HG02678 (cell line): ENCODE results near the gene ABHD16A.
"Not testable (repeated sequence)": the region's sequence is repeated elsewhere in the genome, so short reads cannot be mapped to it uniquely, and the experiment has no call there.

ENCODE experiments used
- ATAC-seq: cut with Tn5 transposase; IDR thresholded peaks from one replicate; pipeline ENCODE4 v1.9.1; 2021; ENCODE audit warnings: mild to moderate bottlenecking, moderate library complexity; ENCODE audit not compliant: unreplicated experiment

ABHD16A gene

DNA sequence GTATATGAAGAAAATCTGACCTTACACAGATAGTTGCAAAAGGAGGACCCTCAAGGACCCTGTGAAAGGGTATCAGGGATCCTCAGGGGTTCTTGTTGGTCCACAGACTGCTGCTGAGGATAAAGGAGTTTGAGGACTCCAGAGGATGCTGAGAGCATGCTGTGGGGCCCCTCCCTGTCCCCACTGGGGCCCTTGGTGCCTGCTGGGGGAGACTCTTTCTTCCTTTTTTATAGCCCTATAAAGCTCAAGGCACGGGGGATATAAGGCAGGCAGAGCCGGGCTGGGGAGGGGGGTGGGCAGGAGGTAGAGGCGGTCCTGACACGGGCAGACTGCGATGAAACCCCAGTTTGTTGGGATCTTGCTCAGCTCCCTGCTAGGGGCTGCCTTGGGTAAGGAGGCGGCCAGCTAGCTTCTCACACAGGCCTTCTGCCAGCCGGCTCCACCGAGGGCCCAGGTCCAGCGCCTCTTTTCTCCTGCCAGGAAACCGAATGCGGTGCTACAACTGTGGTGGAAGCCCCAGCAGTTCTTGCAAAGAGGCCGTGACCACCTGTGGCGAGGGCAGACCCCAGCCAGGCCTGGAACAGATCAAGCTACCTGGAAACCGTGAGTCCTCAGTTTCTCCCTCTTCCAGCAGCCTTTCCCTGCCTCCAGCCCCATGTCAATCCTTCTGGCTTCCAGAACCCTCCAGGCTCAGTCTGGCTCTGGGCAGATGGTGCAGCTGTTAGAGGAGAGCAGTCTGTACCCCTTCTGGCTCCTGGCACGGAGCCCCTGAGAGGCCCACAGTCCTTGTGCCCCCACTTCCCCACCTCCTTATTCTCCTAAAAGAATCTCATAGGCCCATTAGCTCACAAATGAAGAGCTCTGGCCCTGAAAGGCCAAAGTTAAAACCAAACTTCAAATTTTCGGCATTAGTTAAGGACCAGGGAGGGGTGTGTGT lies 12.2 kb upstream of the ABHD16A start, which contains the start of gene LY6G6D:
LY6G6D (plus strand) TSS at position 327 of the 937 bp plus-strand sequence; CDS start at position 335, 8 bp downstream.
- ATAC-seq = no peak

DNA sequence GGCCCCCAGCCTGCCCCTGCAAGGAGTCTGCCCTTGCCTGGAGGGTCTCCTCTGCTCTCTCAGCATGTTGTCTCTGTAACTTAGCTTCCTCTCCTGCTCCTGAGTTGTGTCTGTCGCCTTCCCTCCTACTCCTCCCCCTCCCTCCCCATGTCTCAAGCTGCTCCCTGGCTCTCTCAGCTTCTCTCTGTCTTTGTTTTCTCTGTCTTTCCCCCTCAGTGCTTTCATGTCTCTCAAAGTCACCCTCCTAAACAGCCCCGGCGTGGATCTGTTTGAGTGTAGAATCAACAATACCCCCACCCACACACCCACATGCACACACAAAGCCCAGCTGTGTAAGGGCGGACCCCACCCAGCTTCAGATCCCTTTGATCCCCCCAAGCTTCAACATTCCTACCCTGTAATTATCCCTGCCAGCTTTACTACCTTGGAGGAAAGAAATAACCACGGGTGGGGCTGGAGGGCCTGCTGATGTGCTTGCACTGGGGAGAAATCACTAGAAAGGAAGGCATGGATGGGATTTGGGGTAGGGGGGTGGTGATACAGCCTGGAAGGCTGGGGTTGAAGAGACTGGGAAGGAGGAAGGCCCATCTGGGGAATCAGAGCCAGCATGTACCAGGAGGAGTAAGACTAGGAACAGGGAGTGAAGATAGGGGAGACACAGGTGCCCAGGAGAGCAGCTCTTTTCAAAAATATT lies 11.0 kb upstream of the ABHD16A start:
- ATAC-seq = no peak

DNA sequence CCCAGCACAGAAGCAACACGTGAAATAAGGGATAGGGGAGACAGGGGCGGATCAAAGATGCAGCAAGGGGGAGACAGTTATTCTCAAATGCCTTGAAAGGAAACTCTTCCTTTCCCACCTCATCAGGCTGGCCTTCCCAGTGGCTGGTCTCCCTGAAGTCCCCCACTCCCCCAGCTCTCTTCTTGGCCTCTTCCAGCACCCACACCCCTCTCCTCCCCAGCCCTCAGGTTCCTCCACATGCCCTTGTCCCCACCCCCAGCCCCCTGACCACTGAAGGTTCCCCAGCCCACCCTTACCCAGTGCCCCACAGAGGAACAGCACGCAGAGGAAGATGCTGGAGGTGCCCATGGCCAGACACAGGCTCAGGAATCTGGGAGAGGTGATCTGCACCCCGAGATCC lies 10.3 kb upstream of the ABHD16A start:
- ATAC-seq = no peak

GRCh38 chr6:31712296-31712695 lies 9.2 kb upstream of the ABHD16A start:
- ATAC-seq = no peak

DNA sequence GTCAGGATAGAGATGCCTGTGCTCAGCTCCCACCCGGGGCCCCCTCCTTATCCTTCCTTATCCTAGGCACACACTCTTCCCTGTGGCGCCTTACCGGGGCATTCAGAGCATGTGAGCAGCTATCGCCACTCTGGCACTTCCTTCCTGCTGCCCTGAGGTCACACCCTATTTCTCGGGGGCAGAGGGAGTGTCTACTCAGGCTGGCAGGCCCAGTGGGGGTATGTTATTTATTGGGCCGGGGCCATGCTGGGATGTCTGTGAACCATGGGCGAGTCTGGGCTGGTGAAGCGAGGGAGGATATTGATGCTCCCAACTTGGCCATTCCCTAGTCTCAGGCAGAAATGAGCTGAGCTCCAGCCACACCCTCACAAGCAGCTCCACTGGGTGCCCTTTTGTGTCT lies 8.1 kb upstream of the ABHD16A start:
- no peak for ATAC-seq

DNA sequence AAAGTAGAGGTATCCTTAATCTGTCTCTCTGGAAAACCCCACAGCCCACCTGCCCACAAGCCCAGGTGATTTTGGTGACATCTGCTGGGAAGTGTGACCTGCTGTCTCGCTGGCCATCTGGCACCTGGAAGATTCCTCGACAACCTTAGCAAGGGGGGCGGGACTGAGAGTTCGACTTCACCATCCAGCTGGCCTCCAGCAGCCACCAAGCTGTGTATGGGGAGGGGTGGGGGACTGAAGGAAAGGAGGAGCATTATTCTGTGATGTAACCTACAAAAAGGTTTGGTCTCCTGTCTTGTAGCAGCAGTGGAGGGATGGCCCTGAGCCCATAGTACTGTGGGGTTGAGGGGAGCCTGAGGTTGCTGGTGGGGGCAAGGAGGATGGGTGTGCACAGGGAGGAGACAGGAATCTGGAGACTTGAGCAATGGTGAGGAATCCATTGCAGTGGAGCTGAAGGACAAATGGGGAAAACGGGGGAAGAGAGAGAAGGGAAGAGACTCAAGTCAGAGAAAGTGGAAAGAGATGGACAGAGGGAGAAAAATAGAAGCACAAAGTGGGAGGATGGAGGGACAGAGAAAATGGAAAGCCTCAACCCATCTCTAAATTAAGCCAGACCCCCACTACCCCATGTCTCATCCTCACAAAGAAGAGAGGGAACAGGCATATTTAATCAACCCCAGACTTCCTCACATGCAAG lies 7.5 kb upstream of the ABHD16A start:
- ATAC-seq = no peak

DNA sequence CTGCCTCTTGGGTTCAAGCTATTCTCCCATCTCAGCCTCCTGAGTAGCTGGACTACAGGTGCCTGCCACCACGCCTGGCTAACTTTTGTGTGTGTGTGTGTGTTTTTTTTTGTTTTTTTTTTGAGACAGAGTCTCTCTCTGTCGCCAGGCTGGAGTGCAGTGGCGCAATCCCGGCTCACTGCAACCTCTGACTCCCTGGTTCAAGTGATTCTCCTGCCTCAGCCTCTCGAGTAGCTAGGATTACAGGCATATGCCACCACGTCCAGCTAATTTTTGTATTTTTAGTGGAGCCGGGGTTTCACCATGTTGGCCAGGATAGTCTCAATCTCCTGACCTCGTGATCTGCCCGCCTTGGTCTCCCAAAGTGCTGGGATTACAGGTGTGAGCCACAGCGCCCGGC lies 6.0 kb upstream of the ABHD16A start:
- ATAC-seq = not testable (repeated sequence)

GRCh38 chr6:31708224-31708623 lies 5.1 kb upstream of the ABHD16A start:
- no peak for ATAC-seq

- ATAC-seq = no peak
These were observed 4.6 kb upstream of the ABHD16A start for GRCh38 chr6:31707701-31708100.

GRCh38 chr6:31706599-31706998 lies 3.5 kb upstream of the ABHD16A start, which contains the start of gene LY6G6F:
Gene LY6G6F (plus strand): TSS chr6:31706866. CDS start chr6:31706907, 41 bp downstream.
- no peak for ATAC-seq

DNA sequence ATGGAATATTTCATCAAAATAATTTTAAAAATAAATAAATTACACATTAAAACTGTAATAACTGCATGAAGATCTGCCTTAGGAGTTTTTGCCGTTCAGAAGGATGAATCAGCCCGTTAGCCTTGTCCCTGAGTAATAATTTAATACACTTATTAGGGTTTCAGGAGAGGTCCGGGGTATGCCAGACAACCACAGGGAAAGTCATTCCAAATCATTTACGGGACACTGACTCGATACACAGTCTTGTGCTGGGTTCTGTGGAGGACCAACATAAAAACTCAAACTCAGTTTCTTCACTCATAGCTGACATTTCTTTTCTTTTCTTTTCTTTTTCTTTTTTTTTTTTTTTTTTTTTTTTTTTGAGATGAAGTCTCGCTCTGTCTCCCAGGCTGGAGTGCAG lies 2.8 kb upstream of the ABHD16A start:
- no peak for ATAC-seq

DNA sequence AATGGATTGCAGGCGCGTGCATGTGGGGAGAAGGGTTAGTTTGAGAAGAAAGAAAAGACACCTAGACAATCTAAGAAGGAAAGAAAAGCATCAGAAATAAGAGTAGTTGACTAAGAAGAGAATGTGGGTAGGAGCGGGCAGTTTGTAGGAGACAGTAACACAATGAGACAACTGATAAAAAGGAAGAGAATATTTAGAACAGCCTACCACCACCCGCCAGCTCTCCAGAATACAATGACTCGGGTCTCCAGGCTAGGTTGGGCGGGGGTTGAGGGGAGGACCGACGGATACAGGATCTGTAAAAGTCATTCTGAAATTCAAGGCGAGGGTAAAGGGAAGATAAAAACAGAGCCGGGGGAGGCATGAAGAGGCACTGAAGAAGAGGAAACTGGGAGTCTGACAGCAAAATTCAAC lies 712 bp downstream of the ABHD16A start:
- no peak for ATAC-seq

GRCh38 chr6:31701666-31702404 lies 1.3 kb downstream of the ABHD16A start:
- ATAC-seq = no peak

DNA sequence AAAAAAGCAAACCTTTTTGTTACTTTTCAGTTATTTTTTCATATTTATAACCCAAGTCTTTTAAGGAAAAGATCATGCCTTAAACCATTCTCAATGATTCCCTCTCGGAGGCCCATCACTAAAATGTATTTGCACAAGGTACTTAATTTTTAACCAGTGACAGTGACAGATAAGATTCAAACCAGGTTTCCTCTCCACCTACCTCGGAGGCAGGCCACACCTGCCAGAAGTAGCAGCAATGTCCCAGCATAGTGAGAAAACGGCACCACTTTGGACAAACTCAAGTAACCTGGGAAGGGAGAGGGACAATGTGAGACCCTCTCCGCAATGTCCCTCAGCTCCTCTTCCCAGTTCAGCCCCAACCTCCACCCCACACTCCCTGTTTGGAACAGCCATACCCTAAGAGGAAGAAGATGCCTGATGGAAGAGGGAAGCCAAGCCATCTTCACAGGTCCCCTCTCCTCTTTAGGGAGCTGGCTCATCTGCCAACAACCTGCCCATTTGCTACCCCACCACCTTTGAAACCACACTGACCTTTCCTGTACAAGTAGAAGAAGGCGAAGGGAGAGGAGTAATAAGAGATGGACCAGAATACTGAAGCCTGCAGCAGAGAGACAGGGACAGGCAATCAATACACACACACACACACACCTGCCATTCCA lies 2.3 kb downstream of the ABHD16A start:
- no peak for ATAC-seq

DNA sequence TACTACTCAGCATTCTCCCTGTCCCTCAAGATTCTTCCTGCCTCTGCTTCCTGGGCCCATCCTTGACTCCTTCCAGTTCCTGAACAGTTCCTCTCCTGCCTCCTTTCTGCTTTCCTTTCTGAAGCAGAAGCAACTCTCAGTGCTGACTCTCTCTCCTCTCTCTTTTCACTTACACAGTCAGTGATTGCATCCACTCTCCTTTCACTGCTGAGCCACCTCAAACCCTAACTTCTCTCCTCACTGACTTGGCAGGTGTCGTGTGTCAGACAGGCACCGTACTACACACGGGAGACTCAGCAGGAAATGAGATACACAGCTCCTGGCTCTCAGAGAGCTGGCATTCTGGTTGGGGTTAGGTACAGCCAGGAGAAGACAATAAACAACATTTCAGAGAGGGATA lies 5.6 kb downstream of the ABHD16A start:
- ATAC-seq = no peak

DNA sequence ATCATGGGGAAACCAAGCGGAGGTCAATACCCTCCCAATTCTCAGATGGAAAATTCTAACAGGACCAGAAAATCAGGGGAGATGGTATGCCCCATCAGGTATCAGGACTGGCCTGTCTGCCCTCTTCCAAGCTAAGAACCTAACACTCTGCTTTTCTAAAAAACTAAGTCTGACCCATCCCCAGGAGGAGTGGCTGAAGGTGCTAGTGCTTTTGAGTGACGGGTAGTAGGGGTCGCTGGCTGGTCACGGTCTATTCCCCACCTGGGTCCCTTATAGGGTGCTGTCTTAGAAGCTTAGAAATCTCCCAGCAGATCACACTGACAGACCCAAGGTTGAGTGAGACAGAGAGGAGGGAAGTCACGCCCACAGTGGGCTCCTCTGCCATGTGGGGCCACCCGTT lies 9.6 kb downstream of the ABHD16A start:
- no peak for ATAC-seq

- ATAC-seq = no peak
These were observed 10.2 kb downstream of the ABHD16A start for GRCh38 chr6:31692886-31693285.

- ATAC-seq = no peak
These were observed 10.8 kb downstream of the ABHD16A start for GRCh38 chr6:31692353-31692752.

- no peak for ATAC-seq
These were observed 11.5 kb downstream of the ABHD16A start for GRCh38 chr6:31691564-31692108.

DNA sequence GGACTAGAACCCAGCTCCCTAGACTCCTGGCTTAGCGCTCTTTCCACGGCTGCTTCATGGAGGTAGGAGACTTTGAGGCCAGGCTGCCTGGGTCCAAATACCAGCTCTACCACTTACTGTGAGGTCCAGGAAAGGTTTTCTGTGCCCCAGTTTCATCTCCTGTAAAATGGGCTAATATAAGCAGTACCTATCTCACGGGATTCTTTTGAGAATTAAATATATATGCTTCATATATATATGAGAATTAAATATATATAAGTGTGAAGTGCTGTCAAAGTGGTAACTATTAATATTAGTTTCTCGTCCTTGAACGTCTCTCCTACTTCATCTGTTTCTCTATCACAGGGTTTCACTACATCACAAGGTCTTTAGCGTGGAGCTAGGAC lies 12.1 kb downstream of the ABHD16A start:
- ATAC-seq = no peak
